ENCODE data around the gene SPO11.

The SPO11 gene

GRCh38 chr20:57391439-57392301 is 62.1 kb downstream of the SPO11 start:
- DNase-seq (ENCODE audit: low spot score), result peak; percentile 67

- no peak for DNase-seq (ENCODE audit: low spot score)
Observed at GRCh38 chr20:57392512-57393271, 63.1 kb downstream of the SPO11 start.
